Caco-2 (cell line): ENCODE data around the gene ST8SIA6. TPM values are rescaled to one million over a fixed set of nuclear protein-coding genes. Genes with fewer than 3 reads are reported as not detected.

Source experiments
- BruUV-seq: library from RNA; stranded (reverse); fragments of 400-500 nt; replicated peaks from 2 replicates; lab custom pipeline; 2021; lab: Mats Ljungman, UMichigan
- CTCF ChIA-PET: fragments of 300-600 bp; sonication (Branson Sonifier 250); formaldehyde crosslinking; loops from one replicate; lab custom pipeline; 2022; ENCODE audit warnings: antibody characterized with exemption; lab: Charles Lee
- POLR2A ChIA-PET: fragments of 300-600 bp; sonication (Branson Sonifier 250); formaldehyde crosslinking; loops from one replicate; lab custom pipeline; 2022; ENCODE audit warnings: antibody characterized with exemption; lab: Charles Lee
- DNase-seq, 2 experiments: peaks; one replicate each; pipeline versions ENCODE4 v3.0.0 to v3.0.0-alpha.2; 2020 to 2022
- H3K27me3 ChIP-seq: replicated peaks from 2 replicates; pipeline ENCODE4 v1.6.0; 2011; ENCODE audit warnings: low read length; ENCODE audit not compliant: control insufficient read depth, insufficient read depth
- H3K36me3 ChIP-seq: 2 replicates; pipeline ENCODE4 v1.5.1; 2011; ENCODE audit warnings: low read length; ENCODE audit not compliant: control insufficient read depth, insufficient read depth
- H3K4me1 ChIP-seq: fragments of 250-450 bp; sonication (Bioruptor Pico); 2 replicates; pipeline ENCODE4 v1.5.1; 2020; ENCODE audit warnings: mild to moderate bottlenecking
- H3K4me3 ChIP-seq: 2 replicates; pipeline ENCODE4 v1.5.1; 2011; ENCODE audit warnings: low read depth, mild to moderate bottlenecking, control low read depth, low read length
- H3K9me3 ChIP-seq: fragments of 250-450 bp; sonication (Bioruptor Pico); 2 replicates; pipeline ENCODE4 v1.5.1; 2020; ENCODE audit warnings: mild to moderate bottlenecking, moderate library complexity
- H3K27ac Mint-ChIP-seq: one replicate; pipeline ENCODE4 v1.8.0; 2022; ENCODE audit warnings: mixed read lengths; ENCODE audit not compliant: unreplicated experiment
- H3K27me3 Mint-ChIP-seq: one replicate; pipeline ENCODE4 v1.8.0; 2022; ENCODE audit warnings: mixed read lengths; ENCODE audit not compliant: insufficient read depth, unreplicated experiment
- H3K36me3 Mint-ChIP-seq: one replicate; pipeline ENCODE4 v1.8.0; 2022; ENCODE audit warnings: mild to moderate bottlenecking, mixed read lengths; ENCODE audit not compliant: insufficient read depth, unreplicated experiment
- H3K4me1 Mint-ChIP-seq: one replicate; pipeline ENCODE4 v1.8.0; 2022; ENCODE audit warnings: low read depth, mixed read lengths; ENCODE audit not compliant: unreplicated experiment
- H3K4me3 Mint-ChIP-seq: one replicate; pipeline ENCODE4 v1.8.0; 2022; ENCODE audit warnings: mild to moderate bottlenecking, moderate library complexity, mixed read lengths; ENCODE audit not compliant: unreplicated experiment
- H3K9me3 Mint-ChIP-seq: one replicate; pipeline ENCODE4 v1.8.0; 2022; ENCODE audit warnings: mixed read lengths; ENCODE audit not compliant: unreplicated experiment
- CTCF ChIP-seq, 2 experiments: fragments of 200-600 bp in 1 of 2; IDR thresholded peaks; 1 replicate in 1 of 2; 2 replicates in 1 of 2; pipeline versions ENCODE4 v1.5.1 to v1.8.0; 2011 to 2022; ENCODE audit warnings: antibody characterized with exemption in 1 of 2, control low read depth in 1 of 2, inconsistent platforms in 1 of 2, low read depth in 1 of 2, low read length in 1 of 2, mild to moderate bottlenecking in 1 of 2, moderate library complexity in 1 of 2; ENCODE audit not compliant: insufficient read depth in 1 of 2, severe bottlenecking in 1 of 2, unreplicated experiment in 1 of 2
- intact Hi-C: fragments of 100-400 bp; cut with micrococcal nuclease; formaldehyde crosslinking; loops from one replicate; pipeline ENCODE4 v1.10.0; 2022; ENCODE audit not compliant: unreplicated experiment
- total RNA-seq: library from RNA; stranded (reverse); gene quantifications from 2 replicates; pipeline ENCODE4 v1.2.3, GENCODE V29; 2022

ST8SIA6 gene
- total RNA-seq, 1 experiment from 2014 or later, result 0.16 TPM

- H3K27me3 Mint-ChIP-seq, result peaks cover 7% of the 10 kb centered on the region
- peaks cover 22% of the 10 kb centered on the region for H3K9me3 Mint-ChIP-seq
- ChIA-PET POLR2A (no interaction called here), CTCF (no interaction called here)
- no peak for TF ChIP-seq CTCF (IDR thresholded peaks at IDR 0.05; ENCODE audit: insufficient read depth in 1 of 2, low read depth in 1 of 2, low read length in 1 of 2, severe bottlenecking in 1 of 2, unreplicated experiment in 1 of 2)
- BruUV-seq, result no TSS peak
- Histone ChIP-seq H3K9me3 (no peaks in the 10 kb centered on the region), H3K4me3 (no peak overlapping the region), H3K4me1 (no peaks in the 10 kb centered on the region), H3K36me3 (no peaks in the 10 kb centered on the region), H3K27me3 (no peaks in the 10 kb centered on the region)
- H3K4me3 Mint-ChIP-seq, result no peak overlapping the region
- H3K27ac Mint-ChIP-seq, result no peak overlapping the region
- no peak for DNase-seq
- no peaks in the 10 kb centered on the region for H3K36me3 Mint-ChIP-seq
- intact Hi-C loops, result no loop called here
- no peaks in the 10 kb centered on the region for H3K4me1 Mint-ChIP-seq
Measured at GRCh38 chr10:17483079-17483478, 28.7 kb upstream of the ST8SIA6 start.

- H3K4me3 Mint-ChIP-seq, result no peak overlapping the region
- no peaks in the 10 kb centered on the region for H3K4me1 Mint-ChIP-seq
- no peaks in the 10 kb centered on the region for H3K36me3 ChIP-seq
Measured at GRCh38 chr10:17479822-17480221, 25.4 kb upstream of the ST8SIA6 start.

GRCh38 chr10:17479015-17479615, 24.7 kb upstream of the ST8SIA6 start:
- H3K27me3 Mint-ChIP-seq, result peaks cover 14% of the 10 kb centered on the region
- H3K9me3 ChIP-seq, result no peaks in the 10 kb centered on the region
- CTCF ChIA-PET, result no interaction called here
- TF ChIP-seq CTCF (IDR thresholded peaks at IDR 0.05; ENCODE audit: insufficient read depth in 1 of 2, low read depth in 1 of 2, low read length in 1 of 2, severe bottlenecking in 1 of 2, unreplicated experiment in 1 of 2), result no peak
- BruUV-seq, result no TSS peak
- POLR2A ChIA-PET, result no interaction called here
- no peak overlapping the region for H3K4me3 ChIP-seq
- DNase-seq, result no peak
- no peaks in the 10 kb centered on the region for H3K27me3 ChIP-seq
- no peaks in the 10 kb centered on the region for H3K4me1 Mint-ChIP-seq
- H3K36me3 ChIP-seq, result no peaks in the 10 kb centered on the region
- H3K9me3 Mint-ChIP-seq, result peaks cover 22% of the 10 kb centered on the region
- no peaks in the 10 kb centered on the region for H3K4me1 ChIP-seq
- no peak overlapping the region for H3K4me3 Mint-ChIP-seq
- no peak overlapping the region for H3K27ac Mint-ChIP-seq
- H3K36me3 Mint-ChIP-seq, result no peaks in the 10 kb centered on the region
- intact Hi-C loops, result no loop called here

More at GRCh38 chr10:17479822-17480221, 25.4 kb upstream of the ST8SIA6 start:
- H3K27me3 ChIP-seq, result no peaks in the 10 kb centered on the region
- intact Hi-C loops, result no loop called here
- Mint-ChIP-seq H3K27me3 (peaks cover 14% of the 10 kb centered on the region), H3K27ac (no peak overlapping the region), H3K9me3 (peaks cover 22% of the 10 kb centered on the region), H3K36me3 (no peaks in the 10 kb centered on the region)
- no peak overlapping the region for H3K4me3 ChIP-seq
- no peaks in the 10 kb centered on the region for H3K4me1 ChIP-seq
- TF ChIP-seq CTCF (IDR thresholded peaks at IDR 0.05; ENCODE audit: insufficient read depth in 1 of 2, low read depth in 1 of 2, low read length in 1 of 2, severe bottlenecking in 1 of 2, unreplicated experiment in 1 of 2), result no peak
- no peaks in the 10 kb centered on the region for H3K9me3 ChIP-seq
- no TSS peak for BruUV-seq
- ChIA-PET POLR2A (no interaction called here), CTCF (no interaction called here)
- DNase-seq, result no peak
